Neural cell (in vitro differentiated cells): Measurements from ENCODE around the gene LST1. TPM values are rescaled to one million over a fixed set of nuclear protein-coding genes. Genes with fewer than 3 reads are reported as not detected.

Experiments
- polyA plus RNA-seq: library from polyadenylated mRNA; depleted of rRNA; stranded (reverse); fragments of >200 nt; gene quantifications from 2 replicates; pipeline ENCODE4 v1.2.3, GENCODE V29; 2014
- small RNA-seq, 3 experiments: library from RNA; depleted of rRNA; stranded (forward); fragments of <200 nt; gene quantifications; one replicate each; pipeline ENCODE3, GENCODE V24; 2012

LST1 gene
- polyA plus RNA-seq, 1 donor from 2014 or later: not detected

Small RNA genes within 50 kb of the gene (small RNA-seq; reads per million reads assigned to genes)
- gene MIR6832 (20.4 to 86.2 (median 76.3) reads per million in 3 experiments), gene SNORA38 (216 to 884 (median 224) reads per million in 3 experiments), gene SNORD117 (646 to 1,037 (median 928) reads per million in 3 experiments), gene SNORD84 (0 reads per million in 3 experiments), gene UQCRHP1 (0 reads per million in 3 experiments)

Other genes starting within 250 kb of the LST1 start
- gene HLA-B, start 229.1 kb upstream of the LST1 start, polyA plus RNA-seq: 9.4 and 9.8 TPM in 2 replicates
- 0.32 and 0.87 TPM in 2 replicates for gene MICA, start 182.7 kb upstream of the LST1 start, polyA plus RNA-seq
- gene MICB, start 88.1 kb upstream of the LST1 start, polyA plus RNA-seq: 0.14 TPM in 1 of 2 replicates, not detected in the other
- gene MCCD1, start 57.3 kb upstream of the LST1 start, polyA plus RNA-seq: not detected in 2 replicates
- gene DDX39B, start 44.3 kb upstream of the LST1 start, polyA plus RNA-seq: 313 and 371 TPM in 2 replicates
- 56.7 and 76.7 TPM in 2 replicates for gene ATP6V1G2, start 39.7 kb upstream of the LST1 start, polyA plus RNA-seq
- gene NFKBIL1, start 38.7 kb upstream of the LST1 start, polyA plus RNA-seq: 88.7 and 92.8 TPM in 2 replicates
- gene LTA, start 14.0 kb upstream of the LST1 start, polyA plus RNA-seq: 0.56 TPM in 1 of 2 replicates, not detected in the other
- not detected in 2 replicates for gene TNF, start 10.7 kb upstream of the LST1 start, polyA plus RNA-seq
- gene LTB, start 3.9 kb upstream of the LST1 start, polyA plus RNA-seq: not detected in 2 replicates
- gene NCR3, start 6.7 kb downstream of the LST1 start, polyA plus RNA-seq: not detected in 2 replicates
- gene AIF1, start 29.0 kb downstream of the LST1 start, polyA plus RNA-seq: not detected in 2 replicates
- gene PRRC2A, start 34.4 kb downstream of the LST1 start, polyA plus RNA-seq: 39.9 and 51.0 TPM in 2 replicates
- gene BAG6, start 66.4 kb downstream of the LST1 start, polyA plus RNA-seq: 203 and 204 TPM in 2 replicates
- 1.3 and 4.4 TPM in 2 replicates for gene APOM, start 69.6 kb downstream of the LST1 start, polyA plus RNA-seq
- 17.2 and 24.3 TPM in 2 replicates for gene C6orf47, start 74.5 kb downstream of the LST1 start, polyA plus RNA-seq
- 18.4 and 21.9 TPM in 2 replicates for gene GPANK1, start 78.7 kb downstream of the LST1 start, polyA plus RNA-seq
- gene CSNK2B, start 79.8 kb downstream of the LST1 start, polyA plus RNA-seq: 130 and 135 TPM in 2 replicates
- 4.0 and 7.7 TPM in 2 replicates for gene LY6G5B, start 83.7 kb downstream of the LST1 start, polyA plus RNA-seq
- gene LY6G5C, start 94.8 kb downstream of the LST1 start, polyA plus RNA-seq: 13.4 and 26.6 TPM in 2 replicates
- gene ABHD16A, start 117.0 kb downstream of the LST1 start, polyA plus RNA-seq: 130 and 154 TPM in 2 replicates
- gene LY6G6F, start 120.6 kb downstream of the LST1 start, polyA plus RNA-seq: not detected in 2 replicates
- not detected in 2 replicates for gene LY6G6D, start 129.1 kb downstream of the LST1 start, polyA plus RNA-seq
- 0.78 and 0.88 TPM in 2 replicates for gene LY6G6C, start 135.5 kb downstream of the LST1 start, polyA plus RNA-seq
- not detected in 2 replicates for gene MPIG6B, start 137.1 kb downstream of the LST1 start, polyA plus RNA-seq
- 386 and 410 TPM in 2 replicates for gene DDAH2, start 143.0 kb downstream of the LST1 start, polyA plus RNA-seq
- gene CLIC1, start 150.3 kb downstream of the LST1 start, polyA plus RNA-seq: 5.5 and 5.7 TPM in 2 replicates
- 5.1 and 7.8 TPM in 2 replicates for gene MSH5, start 153.7 kb downstream of the LST1 start, polyA plus RNA-seq
- gene SAPCD1, start 176.4 kb downstream of the LST1 start, polyA plus RNA-seq: 1.3 TPM in 1 of 2 replicates, not detected in the other
- 5.3 and 5.7 TPM in 2 replicates for gene VWA7, start 191.1 kb downstream of the LST1 start, polyA plus RNA-seq
- gene VARS1, start 209.5 kb downstream of the LST1 start, polyA plus RNA-seq: 40.9 and 49.4 TPM in 2 replicates
- 68.5 and 87.6 TPM in 2 replicates for gene LSM2, start 220.7 kb downstream of the LST1 start, polyA plus RNA-seq
- 1.6 and 2.6 TPM in 2 replicates for gene HSPA1L, start 229.0 kb downstream of the LST1 start, polyA plus RNA-seq
- 50.9 and 54.5 TPM in 2 replicates for gene HSPA1A, start 229.3 kb downstream of the LST1 start, polyA plus RNA-seq
- gene HSPA1B, start 241.5 kb downstream of the LST1 start, polyA plus RNA-seq: 120 and 128 TPM in 2 replicates